T-helper 1 cell treated with Interleukin-12 subunit alpha and Interleukin-12 subunit beta and Interleukin-4 antibody, amounts not matched to agents 30 ng/mL and 1 ng/mL, for 36 hours (primary cell): ENCODE measurements around the gene CHURC1. TPM values are rescaled to one million over a fixed set of nuclear protein-coding genes. Genes with fewer than 3 reads are reported as not detected.

Experiments used
- intact Hi-C: fragments of 100-400 bp; cut with micrococcal nuclease; formaldehyde crosslinking; loops from one replicate; pipeline ENCODE4 v1.15.1; 2024
- total RNA-seq: library from RNA; stranded (reverse); gene quantifications from 2 replicates; pipeline ENCODE4 v1.2.3, GENCODE V29; 2022

CHURC1 gene
- 57.8 and 67.9 TPM in 2 replicates for total RNA-seq

GRCh38 chr14:64914237-64915028 is at the start of gene CHURC1:
TSS of gene CHURC1 (plus strand) at chr14:64914455. CDS start at chr14:64914496, 41 bp downstream.
- intact Hi-C loops: loop anchor here (1.0 to 5.0 kb wide), 10 partner anchors 14 to 1371 kb away; partner anchors contain the start of genes MAX, MTHFD1, PPP2R5E and RAB15

DNA sequence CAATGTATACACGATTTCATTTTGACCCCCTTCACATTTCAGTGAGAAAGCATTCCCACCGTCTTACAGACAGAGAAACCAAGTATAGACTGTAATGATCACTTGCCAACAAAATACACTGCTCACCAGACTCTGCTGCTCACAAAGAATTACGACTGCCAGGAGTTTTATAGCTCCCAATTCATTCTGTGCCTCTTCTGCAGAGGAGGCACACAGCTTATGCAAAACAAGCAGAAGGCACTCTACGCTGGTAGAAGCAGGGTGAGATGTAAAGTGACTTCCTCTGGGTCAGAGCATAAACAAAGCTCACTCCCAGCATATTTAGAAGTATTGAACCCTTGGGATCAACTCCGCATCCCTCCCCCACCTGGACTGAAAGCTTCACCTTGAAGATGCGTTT is 49.1 kb upstream of the CHURC1 start:
- intact Hi-C loops: no loop called here

DNA sequence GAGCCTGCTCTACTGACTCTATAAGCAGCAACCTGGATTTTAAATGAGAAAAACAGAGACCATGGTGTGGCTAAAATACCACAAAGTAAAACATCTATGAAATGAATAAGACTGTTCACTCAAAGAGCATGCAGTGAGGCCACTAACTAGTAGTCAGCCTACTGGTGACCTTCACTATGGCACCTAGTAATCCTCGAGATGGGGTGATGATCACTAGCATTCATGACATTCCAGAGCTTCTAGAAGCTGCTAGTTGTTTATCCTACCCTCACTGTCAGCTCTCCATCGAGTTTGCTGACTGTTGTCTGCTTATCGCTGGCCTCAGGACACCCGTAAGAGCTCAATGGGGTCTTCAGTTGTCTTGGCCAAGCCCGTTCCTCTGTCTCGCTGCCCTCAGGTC is 48.3 kb upstream of the CHURC1 start:
- intact Hi-C loops: no loop called here

- intact Hi-C loops: no loop called here
Observed at GRCh38 chr14:64867182-64867581, 47.1 kb upstream of the CHURC1 start.

DNA sequence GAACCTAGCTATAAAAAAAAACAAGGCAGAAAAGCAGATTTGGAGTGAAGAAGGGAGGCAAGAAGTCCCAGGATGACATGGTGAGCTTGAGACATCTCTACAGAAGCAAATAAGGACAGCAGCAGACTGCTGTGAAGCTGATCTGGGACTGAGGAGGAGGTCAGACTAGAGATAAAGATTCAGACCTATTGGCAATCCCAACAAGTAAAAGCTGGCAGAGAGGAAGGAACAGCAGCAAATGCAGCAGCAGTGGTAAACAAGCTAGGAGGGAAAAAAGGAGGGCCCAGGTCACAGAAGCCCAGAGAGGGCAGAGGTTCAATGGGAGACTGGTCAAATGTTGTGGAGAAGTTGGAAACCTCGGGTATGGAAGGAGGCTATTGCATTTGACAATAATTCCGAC is 45.9 kb upstream of the CHURC1 start:
- intact Hi-C loops: no loop called here

DNA sequence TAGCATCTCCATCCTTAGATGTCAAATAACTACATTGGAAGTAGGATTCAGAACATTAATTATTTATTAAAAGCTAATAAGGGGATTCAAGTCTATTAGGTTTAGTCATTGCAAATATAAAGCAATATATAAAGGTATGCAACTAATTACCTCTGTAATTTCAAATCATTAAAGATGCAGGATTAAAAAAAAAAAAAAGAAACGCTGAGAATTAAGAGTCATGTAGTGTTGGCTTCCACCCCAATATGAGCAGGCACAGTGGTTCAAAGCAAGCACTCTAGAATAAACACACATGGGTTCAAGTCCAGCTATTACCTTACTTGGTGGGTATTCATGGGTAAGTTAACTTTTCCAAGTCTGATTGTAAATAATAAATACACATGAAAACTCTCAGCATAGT is 45.4 kb upstream of the CHURC1 start:
- intact Hi-C loops: no loop called here

DNA sequence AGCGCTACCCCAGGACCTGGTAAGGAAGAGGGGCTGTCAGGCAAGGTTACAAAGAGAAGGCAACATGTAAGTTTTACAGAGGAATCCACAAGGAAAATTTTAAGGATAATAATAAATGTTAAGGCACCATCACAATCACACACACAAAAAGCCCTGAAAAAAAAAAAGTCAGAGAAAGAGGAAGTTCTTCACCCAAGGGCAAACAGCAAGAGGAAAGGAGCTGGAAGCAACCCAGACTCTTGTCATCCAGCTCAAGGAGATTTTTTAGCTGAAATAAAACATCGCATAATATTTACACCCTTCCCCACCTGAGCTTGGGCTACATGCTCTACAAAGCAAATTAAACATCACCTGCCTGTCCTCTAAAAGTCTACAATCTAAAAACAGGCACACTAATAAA is 44.1 kb upstream of the CHURC1 start:
- intact Hi-C loops: no loop called here

GRCh38 chr14:64871344-64871743 is 42.9 kb upstream of the CHURC1 start:
- intact Hi-C loops: no loop called here

- intact Hi-C loops: no loop called here
Observed at GRCh38 chr14:64873506-64874219, 40.6 kb upstream of the CHURC1 start.

DNA sequence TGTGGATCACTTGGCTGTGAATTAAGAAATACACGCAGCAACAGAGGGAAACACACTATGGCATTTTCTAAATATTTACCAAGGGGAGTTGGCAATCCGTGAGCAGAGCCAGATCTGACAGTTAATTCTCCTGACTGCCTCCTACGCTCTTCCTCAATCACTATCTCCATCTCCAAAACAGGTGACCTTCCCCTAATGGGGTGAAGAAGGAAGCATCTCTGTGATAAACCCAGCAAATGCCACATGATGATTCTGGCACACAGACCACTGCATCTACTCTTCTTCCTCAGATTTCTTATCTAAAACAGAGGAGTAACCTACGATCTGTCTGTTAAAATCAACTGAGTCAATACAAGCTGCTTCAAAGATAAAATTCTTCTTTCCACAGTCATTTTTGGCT is 38.9 kb upstream of the CHURC1 start:
- intact Hi-C loops: no loop called here

DNA sequence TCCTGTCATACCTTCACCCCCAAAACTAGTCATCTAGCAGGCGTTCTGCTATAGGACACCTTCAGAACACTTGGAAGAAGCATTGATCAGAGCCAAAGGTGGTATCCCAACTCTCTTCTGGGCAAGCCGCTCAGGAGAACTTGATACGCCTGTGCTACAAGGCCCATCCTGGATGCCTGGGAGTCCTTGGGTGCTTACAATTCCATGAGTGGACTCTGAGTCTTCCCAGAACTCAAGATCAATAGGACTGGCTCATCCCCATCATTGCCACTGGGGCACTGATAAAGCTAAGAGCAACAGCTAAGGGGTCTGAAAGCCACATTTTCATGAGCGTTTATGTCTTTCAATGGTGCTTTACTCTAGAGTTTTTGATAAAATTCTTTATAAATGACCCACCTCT is 36.4 kb upstream of the CHURC1 start:
- intact Hi-C loops: no loop called here

DNA sequence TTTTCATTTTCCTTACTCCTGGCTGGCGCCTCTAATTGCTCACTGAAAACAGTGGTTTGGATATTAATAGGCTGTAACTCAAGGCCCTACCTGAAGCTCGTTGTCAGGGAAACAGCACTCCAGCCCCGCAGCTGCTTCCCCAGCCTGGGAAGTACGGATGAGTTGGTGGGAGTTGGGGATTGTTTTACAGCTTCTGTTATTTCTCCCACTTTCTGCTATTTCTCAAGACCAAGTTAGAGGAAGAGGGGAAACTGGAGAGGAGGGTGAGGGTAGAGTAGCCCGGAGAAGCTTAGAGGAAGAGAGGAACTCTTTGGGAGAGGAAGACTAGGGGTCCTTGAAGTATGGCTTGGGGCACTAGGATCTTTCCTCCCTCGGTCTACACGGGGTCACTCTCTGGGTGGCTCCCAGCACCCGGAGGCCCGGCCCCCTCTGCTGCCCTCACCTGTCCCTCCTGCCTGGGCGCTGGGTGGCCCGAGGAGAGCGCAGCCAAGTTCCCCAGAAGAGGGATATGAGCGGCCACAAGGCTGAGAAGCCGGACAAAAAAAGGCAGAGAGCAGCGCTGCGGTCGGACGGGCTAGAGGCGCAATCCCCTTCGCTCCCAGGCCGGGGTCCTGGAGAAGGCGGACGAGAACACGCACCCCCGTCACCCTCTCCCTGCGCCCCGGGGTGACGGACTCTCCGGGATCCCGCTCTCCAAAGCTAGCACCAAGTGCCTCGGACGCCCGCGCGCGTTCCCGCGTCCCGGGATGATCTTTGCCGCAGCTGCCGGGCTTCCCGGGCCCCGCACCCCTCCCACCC is 35.2 kb upstream of the CHURC1 start:
- intact Hi-C loops: no loop called here

- intact Hi-C loops: loop anchor here (1.0 kb wide), 3 partner anchors 35 to 339 kb away; partner anchors contain the start of genes CHURC1, HSPA2 and MAX
Observed at GRCh38 chr14:64879635-64880220, 34.5 kb upstream of the CHURC1 start, which contains the start of gene SPTB. TSS of gene SPTB (minus strand) at chr14:64879907. CDS start at chr14:64823094, 56,813 bp downstream.

DNA sequence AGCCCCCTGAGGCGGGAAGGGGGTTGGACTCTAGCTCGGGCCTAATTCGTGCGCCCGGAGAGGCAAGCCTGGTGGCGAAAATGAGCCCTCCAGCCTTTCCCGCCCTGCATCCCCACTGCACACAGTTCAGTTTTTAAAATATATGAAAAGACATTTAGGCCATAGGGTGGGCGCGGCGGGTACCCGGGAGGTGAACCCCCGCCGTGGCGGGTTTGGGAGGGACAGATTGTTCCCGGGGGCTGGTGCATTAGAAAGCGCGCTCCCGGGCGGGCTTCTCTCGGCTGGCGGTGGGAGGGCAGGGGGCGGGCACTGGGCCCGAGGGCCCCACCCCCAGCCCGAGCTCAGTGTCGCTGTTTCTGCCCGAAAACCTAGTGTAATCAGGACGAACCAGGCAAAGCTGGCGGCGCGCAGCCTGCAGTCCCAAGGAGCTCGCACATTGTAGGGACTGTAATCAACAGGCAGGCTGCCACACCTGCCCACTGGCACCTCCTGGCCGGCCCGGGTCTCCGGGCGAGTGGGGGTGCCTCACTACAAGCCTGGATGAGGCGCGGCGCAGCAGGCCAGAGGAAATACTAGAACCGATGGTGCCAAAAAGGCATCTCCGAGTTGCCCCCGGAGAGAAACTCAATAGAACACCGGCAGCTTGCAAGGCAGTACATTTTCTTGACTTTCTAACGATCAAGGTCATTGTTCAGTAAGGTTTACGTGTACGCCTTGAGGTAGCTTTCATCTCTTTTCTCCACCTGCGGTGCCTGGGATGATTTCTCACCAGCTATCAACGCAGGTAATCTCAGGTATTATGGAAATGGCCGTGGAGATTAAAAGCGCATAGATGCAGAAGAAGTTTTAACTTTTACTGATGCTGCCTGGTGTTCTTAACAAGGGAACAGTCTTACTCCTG is 33.8 kb upstream of the CHURC1 start:
- intact Hi-C loops: loop anchor here (1.0 kb wide), 3 partner anchors 34 to 340 kb away; partner anchors contain the start of genes CHURC1, HSPA2 and MAX

GRCh38 chr14:64885559-64885958 is 28.7 kb upstream of the CHURC1 start:
- intact Hi-C loops: no loop called here

DNA sequence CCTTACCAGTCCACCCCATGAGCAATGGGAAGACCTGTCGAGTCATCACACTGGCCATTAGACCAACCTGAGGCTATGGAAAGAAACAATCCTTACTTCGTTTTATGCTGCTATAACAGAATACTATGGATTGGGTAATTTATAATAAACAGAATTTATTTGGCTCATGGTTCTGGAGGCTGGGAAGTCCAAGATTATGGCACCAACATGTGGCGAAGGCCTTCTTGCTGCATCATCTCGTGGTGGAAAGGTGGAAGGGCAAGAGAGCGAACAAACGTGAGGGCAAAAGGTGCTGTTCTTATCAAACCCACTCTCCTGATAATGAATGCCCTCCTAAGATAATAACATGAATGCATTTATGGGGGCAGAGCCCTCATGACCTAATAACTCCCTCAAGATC is 24.9 kb upstream of the CHURC1 start:
- intact Hi-C loops: no loop called here

GRCh38 chr14:64891173-64891838 is 22.9 kb upstream of the CHURC1 start:
- intact Hi-C loops: loop anchor here (5.0 kb wide), 6 partner anchors 69 to 549 kb away; no protein-coding TSS in a partner anchor

- intact Hi-C loops: loop anchor here (5.0 kb wide), 6 partner anchors 70 to 550 kb away; no protein-coding TSS in a partner anchor
Observed at GRCh38 chr14:64891839-64892375, 22.3 kb upstream of the CHURC1 start.

- intact Hi-C loops: no loop called here
Observed at GRCh38 chr14:64899958-64900357, 14.3 kb upstream of the CHURC1 start.
